ENCODE measurements around the gene CYSLTR1. TPM values are rescaled to one million over a fixed set of nuclear protein-coding genes. Genes with fewer than 3 reads are reported as not detected.

CYSLTR1 gene
- under 1 TPM; 0.29 to 0.45 TPM for total RNA-seq

GRCh38 chrX:78327370-78328086 is at the start of gene CYSLTR1:
TSS of gene CYSLTR1 (minus strand) at chrX:78327611. CDS start at chrX:78273746, 53,865 bp downstream.
- DNase-seq (no peak), ATAC-seq (no peak)
- ChIA-PET POLR2A (interaction anchor here (0.6 kb wide), 1 partner anchor 17 kb away, joined by 3 read pairs; no protein-coding TSS in a partner anchor), CTCF (no interaction called here)
- TF ChIP-seq CTCF (IDR thresholded peaks at IDR 0.05): no peak
- H3K36me3 Mint-ChIP-seq (ENCODE audit: low read depth): no peaks in the 10 kb centered on the region
- no peaks in the 10 kb centered on the region for H3K9me3 Mint-ChIP-seq
- peak within 1 kb of the TSS; percentile 31 for H3K27ac Mint-ChIP-seq
- H3K4me3 Mint-ChIP-seq: peak within 1 kb of the TSS; percentile 46
- H3K4me1 Mint-ChIP-seq (ENCODE audit: low read depth): peaks cover 47% of the 10 kb centered on the region
- no peaks in the 10 kb centered on the region for H3K27me3 Mint-ChIP-seq
- intact Hi-C loops (cut with micrococcal nuclease): no loop called here

GRCh38 chrX:78377186-78377585 is 49.8 kb upstream of the CYSLTR1 start:
- no peak for DNase-seq
- ChIA-PET CTCF (no interaction called here), POLR2A (no interaction called here)
- Mint-ChIP-seq H3K9me3 (peaks cover 5% of the 10 kb centered on the region), H3K27ac (peak overlapping the region; percentile 46), H3K4me1 (ENCODE audit: low read depth) (peaks cover 25% of the 10 kb centered on the region), H3K36me3 (ENCODE audit: low read depth) (peaks cover 2% of the 10 kb centered on the region), H3K27me3 (no peaks in the 10 kb centered on the region), H3K4me3 (no peak overlapping the region)
- intact Hi-C loops (cut with micrococcal nuclease): loop anchor here (2.0 kb wide), 1 partner anchor 138 kb away; no protein-coding TSS in a partner anchor
- no peak for TF ChIP-seq CTCF (IDR thresholded peaks at IDR 0.05)
- peak; percentile 77 for ATAC-seq

- peak overlapping the region; percentile 34 for H3K27ac Mint-ChIP-seq
- no peaks in the 10 kb centered on the region for H3K27me3 Mint-ChIP-seq
- TF ChIP-seq CTCF (IDR thresholded peaks at IDR 0.05): peak; percentile 36
- H3K4me1 Mint-ChIP-seq (ENCODE audit: low read depth): peaks cover 29% of the 10 kb centered on the region
- ATAC-seq: peak; percentile 81
- H3K4me3 Mint-ChIP-seq: no peak overlapping the region
- DNase-seq: peak; percentile 4
- CTCF ChIA-PET: no interaction called here
- peaks cover 6% of the 10 kb centered on the region for H3K36me3 Mint-ChIP-seq (ENCODE audit: low read depth)
- peaks cover 9% of the 10 kb centered on the region for H3K9me3 Mint-ChIP-seq
- intact Hi-C loops (cut with micrococcal nuclease): loop anchor here (2.0 kb wide), 1 partner anchor 139 kb away; no protein-coding TSS in a partner anchor
- POLR2A ChIA-PET: no interaction called here
These were observed 48.5 kb upstream of the CYSLTR1 start for GRCh38 chrX:78375894-78376293.

GRCh38 chrX:78366576-78366975 is 39.2 kb upstream of the CYSLTR1 start:
- H3K27me3 Mint-ChIP-seq: no peaks in the 10 kb centered on the region
- no peak overlapping the region for H3K4me3 Mint-ChIP-seq
- peaks cover 2% of the 10 kb centered on the region for H3K36me3 Mint-ChIP-seq (ENCODE audit: low read depth)
- no peak for ATAC-seq
- no peak for TF ChIP-seq CTCF (IDR thresholded peaks at IDR 0.05)
- H3K27ac Mint-ChIP-seq: no peak overlapping the region
- POLR2A ChIA-PET: no interaction called here
- intact Hi-C loops (cut with micrococcal nuclease): no loop called here
- CTCF ChIA-PET: no interaction called here
- peaks cover 16% of the 10 kb centered on the region for H3K9me3 Mint-ChIP-seq
- DNase-seq: no peak
- peaks cover 3% of the 10 kb centered on the region for H3K4me1 Mint-ChIP-seq (ENCODE audit: low read depth)

GRCh38 chrX:78357342-78358055 is 30.1 kb upstream of the CYSLTR1 start:
- TF ChIP-seq CTCF (IDR thresholded peaks at IDR 0.05): no peak
- Mint-ChIP-seq H3K4me3 (no peak overlapping the region), H3K36me3 (ENCODE audit: low read depth) (no peaks in the 10 kb centered on the region), H3K27ac (no peak overlapping the region), H3K27me3 (no peaks in the 10 kb centered on the region), H3K9me3 (peaks cover 3% of the 10 kb centered on the region), H3K4me1 (ENCODE audit: low read depth) (peaks cover 2% of the 10 kb centered on the region)
- POLR2A ChIA-PET: no interaction called here
- ATAC-seq (no peak), DNase-seq (peak; percentile 2)
- CTCF ChIA-PET: no interaction called here
- intact Hi-C loops (cut with micrococcal nuclease): no loop called here

Measured in activated CD8-positive, alpha-beta T cell treated with anti-CD3 and anti-CD28 coated beads for 36 hours (primary cell).